Activated naive CD8-positive, alpha-beta T cell treated with anti-CD3 and anti-CD28 coated beads, Interleukin-2, amount 50 U/mL, for 24 hours (primary cell): Measurements from ENCODE around the gene R3HDM1.
"Not testable (repeated sequence)": the region's sequence is repeated elsewhere in the genome, so short reads cannot be mapped to it uniquely, and the experiment has no call there.

Experiments
- ATAC-seq: fragments of 150-1000 bp; cut with Tn5 transposase; one replicate; pipeline ENCODE4 v1.10.0; 2021
- DNase-seq: peaks from one replicate; pipeline ENCODE4 v3.0.0; 2021
- H3K27ac Mint-ChIP-seq: one replicate; pipeline ENCODE4 v1.8.0; 2021; ENCODE audit warnings: mild to moderate bottlenecking, mixed read lengths
- H3K27me3 Mint-ChIP-seq: one replicate; pipeline ENCODE4 v1.8.0; 2021; ENCODE audit warnings: mixed read lengths
- H3K36me3 Mint-ChIP-seq: one replicate; pipeline ENCODE4 v1.8.0; 2021; ENCODE audit warnings: low read depth, mixed read lengths
- H3K4me1 Mint-ChIP-seq: one replicate; pipeline ENCODE4 v1.8.0; 2021; ENCODE audit warnings: mixed read lengths
- H3K4me3 Mint-ChIP-seq: one replicate; pipeline ENCODE4 v1.8.0; 2021; ENCODE audit warnings: mild to moderate bottlenecking, moderate library complexity, mixed read lengths
- H3K9me3 Mint-ChIP-seq: one replicate; pipeline ENCODE4 v1.8.0; 2021; ENCODE audit warnings: mixed read lengths

The R3HDM1 gene

DNA sequence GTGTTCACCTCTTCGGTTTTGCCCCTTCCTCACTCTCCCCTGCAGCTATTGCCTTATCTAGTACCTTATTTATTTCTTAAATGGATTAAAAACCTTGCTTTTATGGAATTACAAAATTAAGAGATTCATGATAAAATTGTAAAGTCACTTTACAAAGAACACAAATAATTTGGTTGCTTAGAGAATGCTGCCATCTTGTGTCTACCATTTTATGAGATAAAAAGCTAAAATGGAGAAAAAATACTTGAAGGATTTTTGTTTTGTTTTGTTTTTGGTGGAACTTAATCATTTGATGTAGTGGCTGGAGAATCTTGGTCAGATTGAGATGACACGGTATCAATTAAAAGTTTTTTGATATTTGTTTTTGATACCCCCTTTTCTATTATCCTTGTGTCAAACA, 69.6 kb downstream of the R3HDM1 start:
- Mint-ChIP-seq H3K4me1 (no peaks in the 10 kb centered on the region), H3K27me3 (no peaks in the 10 kb centered on the region), H3K9me3 (no peaks in the 10 kb centered on the region), H3K27ac (no peak overlapping the region), H3K36me3 (peaks cover 14% of the 10 kb centered on the region), H3K4me3 (no peak overlapping the region)
- DNase-seq = no peak
- ATAC-seq = no peak

DNA sequence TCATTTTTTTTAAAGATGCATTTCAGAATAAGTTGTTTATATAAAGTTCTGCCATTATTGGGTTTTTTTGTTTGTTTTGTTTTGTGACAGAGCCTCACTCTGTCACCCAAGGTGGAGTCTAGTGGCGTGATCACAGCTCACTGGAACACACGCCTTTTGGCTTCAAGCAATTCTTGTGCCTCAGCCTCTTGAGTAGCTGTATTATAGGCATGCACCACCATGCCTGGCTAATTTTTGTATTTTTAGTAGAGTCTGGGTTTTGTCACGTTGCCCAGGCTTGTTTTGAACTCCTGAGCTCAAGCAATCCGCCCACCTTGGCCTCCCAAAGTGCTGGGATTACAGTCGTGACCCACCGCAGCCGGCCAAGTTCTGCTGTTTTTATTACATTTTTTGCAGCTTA, 72.3 kb downstream of the R3HDM1 start:
- no peak for DNase-seq
- Mint-ChIP-seq H3K36me3 (peaks cover 18% of the 10 kb centered on the region), H3K27me3 (no peaks in the 10 kb centered on the region)

DNA sequence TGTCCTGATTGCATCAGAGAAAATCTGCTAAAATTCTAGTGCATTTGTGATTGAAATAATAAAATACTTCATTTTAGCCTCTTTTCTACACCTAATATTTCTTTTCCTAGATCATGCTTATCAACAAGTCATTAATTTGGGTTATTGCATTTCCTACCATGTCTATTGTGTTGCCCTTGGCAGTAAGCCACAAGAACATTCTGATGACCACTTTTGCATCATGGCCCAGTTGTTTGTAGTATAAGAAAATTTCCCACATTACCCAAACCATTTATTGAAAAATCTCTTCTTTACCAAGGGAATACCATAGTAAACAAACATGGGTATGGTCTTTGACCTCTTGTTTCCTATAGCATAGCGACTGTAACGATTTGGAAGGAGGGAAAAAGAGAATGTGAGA, 76.3 kb downstream of the R3HDM1 start:
- no peak overlapping the region for H3K27ac Mint-ChIP-seq

More for the DNA sequence above, 72.3 kb downstream of the R3HDM1 start:
- Mint-ChIP-seq H3K4me3 (no peak overlapping the region), H3K27ac (no peak overlapping the region), H3K9me3 (no peaks in the 10 kb centered on the region), H3K4me1 (no peaks in the 10 kb centered on the region)
- ATAC-seq = no peak

DNA sequence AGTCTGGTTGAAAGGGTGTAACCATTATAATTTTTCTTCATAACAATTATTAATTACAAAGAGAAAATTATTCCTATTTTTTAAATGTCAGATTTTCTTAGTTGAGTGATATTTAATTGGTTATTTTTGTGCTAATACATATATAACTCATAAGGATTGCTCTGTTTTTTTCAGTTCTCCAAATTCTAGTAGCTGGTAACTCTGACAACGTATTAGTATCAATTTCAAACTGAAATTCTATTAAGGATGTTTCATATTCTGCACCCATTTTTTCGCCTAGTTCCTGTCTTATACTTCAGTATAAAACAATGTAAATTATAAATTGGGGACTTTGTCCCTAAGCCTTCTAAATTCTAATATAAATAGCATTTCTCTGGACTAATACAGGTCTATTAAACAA, 81.0 kb downstream of the R3HDM1 start:
- no peaks in the 10 kb centered on the region for H3K4me1 Mint-ChIP-seq
- no peak for DNase-seq
- ATAC-seq = no peak
- peaks cover 8% of the 10 kb centered on the region for H3K36me3 Mint-ChIP-seq
- H3K27me3 Mint-ChIP-seq = no peaks in the 10 kb centered on the region
- H3K4me3 Mint-ChIP-seq = no peak overlapping the region
- no peak overlapping the region for H3K27ac Mint-ChIP-seq
- H3K9me3 Mint-ChIP-seq = no peaks in the 10 kb centered on the region

More for the DNA sequence above, 76.3 kb downstream of the R3HDM1 start:
- Mint-ChIP-seq H3K36me3 (peaks cover 24% of the 10 kb centered on the region), H3K4me1 (no peaks in the 10 kb centered on the region), H3K9me3 (no peaks in the 10 kb centered on the region), H3K27me3 (no peaks in the 10 kb centered on the region), H3K4me3 (no peak overlapping the region)
- ATAC-seq (no peak), DNase-seq (no peak)

DNA sequence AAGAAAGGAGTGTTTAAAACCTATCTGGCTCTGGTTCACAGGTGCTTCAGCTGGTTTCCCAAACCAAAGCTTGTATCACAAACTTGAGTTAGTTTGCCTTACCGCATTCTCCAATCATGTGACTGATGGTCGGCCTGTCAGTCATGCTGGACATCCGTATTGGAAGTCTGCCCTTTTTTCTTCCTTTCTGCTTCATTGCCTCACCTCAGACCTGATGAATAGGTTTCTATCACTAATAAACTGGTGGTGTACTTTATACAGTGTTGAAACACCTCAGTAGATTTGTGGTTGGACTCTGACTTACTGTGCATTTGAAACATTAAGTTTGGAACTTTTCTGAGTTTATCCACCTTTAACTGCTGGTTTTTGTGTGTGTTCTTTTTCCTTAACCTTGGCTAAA, 84.1 kb downstream of the R3HDM1 start:
- ATAC-seq (no peak), DNase-seq (no peak)
- Mint-ChIP-seq H3K9me3 (no peaks in the 10 kb centered on the region), H3K27ac (no peak overlapping the region), H3K27me3 (no peaks in the 10 kb centered on the region), H3K4me3 (no peak overlapping the region), H3K36me3 (peaks cover 3% of the 10 kb centered on the region), H3K4me1 (no peaks in the 10 kb centered on the region)

DNA sequence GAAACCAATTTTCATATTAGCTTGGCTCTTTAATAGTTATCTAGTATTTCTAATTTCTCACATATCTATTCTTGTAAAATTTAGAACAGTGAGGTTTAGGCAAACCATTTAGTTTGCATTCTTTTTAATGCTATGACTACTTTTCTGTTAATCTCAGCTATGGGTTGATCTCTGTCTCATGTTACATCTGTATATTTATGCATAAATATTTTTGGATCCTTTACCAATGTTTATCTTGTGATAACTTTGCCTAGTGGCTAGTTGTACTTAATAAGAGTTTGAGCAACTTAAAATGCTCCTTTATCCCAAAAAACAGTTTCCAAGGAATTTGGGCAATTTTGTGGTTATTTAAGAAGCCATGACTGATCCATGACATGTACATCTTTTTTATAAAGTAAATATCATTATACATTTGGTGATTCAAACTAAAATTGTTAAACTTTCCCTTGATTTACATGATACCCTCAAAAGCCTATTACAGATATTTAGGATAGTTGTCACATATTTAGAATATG, 86.3 kb downstream of the R3HDM1 start:
- DNase-seq (no peak), ATAC-seq (no peak)
- Mint-ChIP-seq H3K27ac (no peak overlapping the region), H3K4me1 (no peaks in the 10 kb centered on the region), H3K27me3 (no peaks in the 10 kb centered on the region), H3K36me3 (peaks cover 11% of the 10 kb centered on the region), H3K4me3 (no peak overlapping the region), H3K9me3 (no peaks in the 10 kb centered on the region)

DNA sequence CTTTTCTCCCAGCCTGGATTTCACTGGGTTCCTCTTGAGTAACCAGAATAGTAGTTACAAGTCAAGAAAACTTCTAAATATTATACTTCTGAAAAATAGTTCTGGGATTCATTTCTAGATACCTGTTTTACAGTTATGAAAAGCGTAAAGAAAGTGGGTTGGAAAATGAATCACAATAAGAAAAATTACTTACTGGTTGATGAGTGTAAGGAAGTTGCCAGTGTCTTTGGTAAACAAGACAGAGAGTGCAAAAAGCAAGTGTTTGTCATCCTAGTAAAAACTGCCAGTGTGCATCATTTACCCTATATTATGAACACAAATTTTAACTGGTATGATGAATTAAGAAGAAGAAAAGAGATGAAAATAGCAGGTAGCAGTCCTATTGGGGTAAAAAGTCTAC, 88.9 kb downstream of the R3HDM1 start:
- Mint-ChIP-seq H3K27ac (no peak overlapping the region), H3K4me1 (no peaks in the 10 kb centered on the region), H3K4me3 (no peak overlapping the region), H3K9me3 (no peaks in the 10 kb centered on the region), H3K36me3 (peaks cover 18% of the 10 kb centered on the region), H3K27me3 (no peaks in the 10 kb centered on the region)
- DNase-seq (no peak), ATAC-seq (no peak)

DNA sequence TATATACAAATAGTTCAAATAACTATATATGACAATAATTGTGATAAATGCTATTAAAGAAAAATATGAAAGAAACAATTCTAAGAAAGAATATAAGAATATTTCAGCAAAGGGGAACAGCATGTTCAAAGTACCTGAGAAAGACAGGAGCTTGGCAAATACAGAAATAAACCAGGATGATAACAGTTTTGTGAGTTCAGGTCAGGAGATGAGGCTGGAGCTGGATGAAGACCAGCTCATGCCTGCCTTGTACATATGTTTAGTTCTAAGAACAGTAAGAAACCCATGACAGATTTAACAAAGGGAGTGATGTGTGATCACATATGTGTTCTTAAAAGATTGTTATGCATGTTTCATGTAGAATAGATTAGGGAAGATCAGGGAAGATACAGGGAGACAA, 98.2 kb downstream of the R3HDM1 start:
- DNase-seq (no peak), ATAC-seq (no peak)
- Mint-ChIP-seq H3K27ac (no peak overlapping the region), H3K4me1 (no peaks in the 10 kb centered on the region), H3K27me3 (no peaks in the 10 kb centered on the region), H3K36me3 (peaks cover 8% of the 10 kb centered on the region), H3K9me3 (no peaks in the 10 kb centered on the region), H3K4me3 (no peak overlapping the region)

DNA sequence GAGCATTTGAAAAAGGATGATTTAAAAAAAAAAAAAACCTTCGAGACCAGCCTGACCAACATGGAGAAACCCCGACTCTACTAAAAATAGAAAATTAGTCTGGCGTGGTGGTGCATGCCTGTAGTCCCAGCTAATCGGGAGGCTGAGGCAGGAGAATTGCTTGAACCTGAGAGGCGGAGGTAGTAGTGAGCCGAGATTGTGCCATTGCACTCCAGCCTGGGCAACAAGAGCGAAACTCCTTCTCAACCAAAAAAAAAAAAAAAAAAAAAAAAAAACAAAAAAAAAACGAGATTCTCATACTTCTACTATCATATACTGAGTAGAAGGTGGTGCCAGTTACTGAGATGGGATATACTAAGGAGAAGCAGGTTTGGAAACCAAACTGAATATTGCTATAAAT, 98.8 kb downstream of the R3HDM1 start:
- H3K4me1 Mint-ChIP-seq, H3K27ac Mint-ChIP-seq, H3K27me3 Mint-ChIP-seq, DNase-seq, ATAC-seq, H3K36me3 Mint-ChIP-seq, H3K9me3 Mint-ChIP-seq, H3K4me3 Mint-ChIP-seq: not testable (repeated sequence)

DNA sequence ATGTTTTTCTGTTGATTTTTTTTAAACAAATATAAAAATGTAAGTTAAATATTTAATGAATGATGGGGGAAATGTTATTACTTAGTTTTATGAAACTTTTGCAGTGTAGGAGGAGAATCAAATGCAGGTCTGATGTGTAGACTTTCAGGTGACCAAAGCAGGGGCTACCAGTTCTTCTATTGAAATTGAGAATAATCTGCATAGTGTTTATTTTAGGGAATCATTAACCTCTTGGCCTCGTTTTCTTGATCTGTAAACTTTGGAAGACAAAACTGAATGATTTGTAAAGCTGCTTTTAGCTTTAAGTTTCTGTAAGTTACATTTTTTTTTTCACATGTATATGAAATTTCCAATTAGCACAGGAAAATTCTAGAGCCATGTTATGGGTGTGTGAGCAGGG, 99.2 kb downstream of the R3HDM1 start:
- Mint-ChIP-seq H3K9me3 (no peaks in the 10 kb centered on the region), H3K27ac (no peak overlapping the region), H3K27me3 (no peaks in the 10 kb centered on the region), H3K4me1 (no peaks in the 10 kb centered on the region), H3K4me3 (no peak overlapping the region), H3K36me3 (peaks cover 3% of the 10 kb centered on the region)
- DNase-seq (no peak), ATAC-seq (no peak)

DNA sequence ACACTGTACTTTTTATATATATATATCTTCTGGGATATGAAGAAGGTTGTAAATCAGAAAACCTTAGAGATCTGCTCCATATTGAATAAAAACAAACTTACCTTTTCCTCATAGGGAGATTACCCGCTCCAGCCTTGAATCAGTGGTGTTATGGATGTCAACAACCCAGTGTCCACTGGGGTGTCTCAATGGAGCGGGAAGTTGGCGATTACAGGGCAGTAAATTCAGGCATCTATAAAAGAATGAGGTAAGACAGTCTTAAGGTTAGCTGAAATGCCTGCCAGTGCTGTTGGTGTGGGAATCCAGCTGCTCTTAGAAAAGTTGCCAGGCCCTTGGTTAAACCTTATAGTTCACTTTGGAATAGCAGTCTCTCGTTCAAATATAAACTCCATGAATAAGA, 102.3 kb downstream of the R3HDM1 start:
- peaks cover 11% of the 10 kb centered on the region for H3K4me1 Mint-ChIP-seq
- H3K9me3 Mint-ChIP-seq = no peaks in the 10 kb centered on the region
- ATAC-seq (no peak), DNase-seq (no peak)
- H3K36me3 Mint-ChIP-seq = peaks cover 23% of the 10 kb centered on the region
- no peak overlapping the region for H3K27ac Mint-ChIP-seq
- H3K27me3 Mint-ChIP-seq = no peaks in the 10 kb centered on the region
- no peak overlapping the region for H3K4me3 Mint-ChIP-seq

DNA sequence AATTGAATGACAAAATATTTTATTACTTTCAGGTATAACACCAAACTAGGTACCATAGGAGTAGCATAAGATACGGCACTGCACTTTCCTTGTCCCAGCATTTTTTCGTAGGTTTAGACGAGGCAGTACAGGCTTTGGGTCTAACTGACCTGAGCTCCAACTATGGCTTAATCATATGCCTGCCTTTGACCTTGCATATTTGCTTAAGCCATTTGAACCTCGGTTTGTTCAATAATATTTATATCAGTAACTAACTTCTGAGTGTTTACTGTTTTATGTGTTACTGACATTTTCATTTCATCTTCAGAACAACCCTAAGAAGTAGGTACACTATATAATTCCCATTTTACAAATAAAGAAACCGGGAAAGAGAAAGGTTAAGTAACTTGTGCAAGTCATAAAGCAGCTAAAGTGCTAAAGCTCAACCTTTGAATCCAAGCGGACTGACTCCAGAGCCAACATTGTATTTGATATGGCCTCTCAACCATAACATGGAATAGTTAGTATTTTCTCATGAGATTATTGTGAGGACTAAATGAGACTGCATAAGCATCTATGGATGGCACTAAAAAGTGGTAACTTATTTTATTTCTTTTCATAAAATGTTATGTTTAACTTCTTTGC, 104.0 kb downstream of the R3HDM1 start:
- ATAC-seq = no peak

DNA sequence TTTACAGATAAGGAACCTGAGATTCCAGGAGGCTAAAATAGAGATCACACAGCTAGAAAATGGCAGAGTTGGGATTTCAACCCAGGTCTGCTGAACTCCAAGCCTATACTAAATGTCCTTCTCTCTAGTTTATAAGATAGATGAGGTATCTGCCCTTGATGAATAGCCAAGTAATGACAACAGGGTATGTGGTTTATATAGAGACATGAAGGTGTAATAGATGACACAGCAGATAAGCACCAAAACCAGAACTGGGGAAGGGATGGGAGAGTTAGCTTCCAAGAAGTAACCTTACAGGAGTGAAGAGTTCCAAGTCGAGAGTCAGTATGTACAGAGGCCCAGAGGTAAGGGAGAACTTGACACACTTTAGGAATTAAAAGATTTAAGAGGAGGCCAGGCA, 105.7 kb downstream of the R3HDM1 start:
- no peak for DNase-seq
- Mint-ChIP-seq H3K27me3 (no peaks in the 10 kb centered on the region), H3K4me3 (no peak overlapping the region), H3K36me3 (peaks cover 31% of the 10 kb centered on the region), H3K4me1 (peaks cover 11% of the 10 kb centered on the region), H3K27ac (peak overlapping the region; percentile 40), H3K9me3 (no peaks in the 10 kb centered on the region)
- ATAC-seq = no peak

More for the DNA sequence above, 104.0 kb downstream of the R3HDM1 start:
- no peak overlapping the region for H3K4me3 Mint-ChIP-seq
- peaks cover 11% of the 10 kb centered on the region for H3K4me1 Mint-ChIP-seq
- H3K9me3 Mint-ChIP-seq = no peaks in the 10 kb centered on the region
- no peak for DNase-seq
- H3K27me3 Mint-ChIP-seq = no peaks in the 10 kb centered on the region
- H3K27ac Mint-ChIP-seq = no peak overlapping the region
- peaks cover 29% of the 10 kb centered on the region for H3K36me3 Mint-ChIP-seq

DNA sequence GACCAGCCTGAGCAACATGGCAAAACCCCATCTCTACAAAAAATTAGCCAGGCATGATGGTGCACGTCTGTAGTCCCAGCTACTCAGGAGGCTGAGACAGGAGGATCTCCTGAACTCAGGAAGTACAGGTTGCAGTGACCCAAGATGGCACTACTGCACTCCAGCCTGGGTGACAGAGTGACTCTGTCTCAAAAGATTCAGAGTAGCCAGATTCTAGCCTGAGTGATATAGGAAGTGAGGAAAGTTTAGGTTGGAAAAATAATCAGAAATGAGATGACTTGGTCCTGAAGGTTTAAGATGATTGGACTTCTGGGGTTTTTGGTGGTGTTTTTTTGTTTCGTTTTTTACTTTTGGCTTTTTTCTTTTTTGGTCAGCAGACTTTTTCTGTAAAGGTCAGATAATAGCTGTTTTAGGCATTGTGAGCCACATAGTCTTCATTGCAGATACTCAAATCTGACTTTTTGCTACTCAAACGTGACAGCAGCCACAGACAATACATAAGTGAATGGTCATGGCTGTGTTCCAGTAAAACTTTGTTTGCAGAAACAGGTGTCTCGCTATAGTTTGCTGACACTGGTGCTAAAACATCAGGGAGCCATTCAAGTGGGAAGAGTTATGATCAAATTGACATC, 106.3 kb downstream of the R3HDM1 start:
- Mint-ChIP-seq H3K4me3 (no peak overlapping the region), H3K4me1 (peaks cover 11% of the 10 kb centered on the region), H3K9me3 (no peaks in the 10 kb centered on the region), H3K36me3 (peaks cover 31% of the 10 kb centered on the region), H3K27me3 (no peaks in the 10 kb centered on the region), H3K27ac (peak overlapping the region; percentile 40)
- DNase-seq (no peak), ATAC-seq (peak; percentile 68)

DNA sequence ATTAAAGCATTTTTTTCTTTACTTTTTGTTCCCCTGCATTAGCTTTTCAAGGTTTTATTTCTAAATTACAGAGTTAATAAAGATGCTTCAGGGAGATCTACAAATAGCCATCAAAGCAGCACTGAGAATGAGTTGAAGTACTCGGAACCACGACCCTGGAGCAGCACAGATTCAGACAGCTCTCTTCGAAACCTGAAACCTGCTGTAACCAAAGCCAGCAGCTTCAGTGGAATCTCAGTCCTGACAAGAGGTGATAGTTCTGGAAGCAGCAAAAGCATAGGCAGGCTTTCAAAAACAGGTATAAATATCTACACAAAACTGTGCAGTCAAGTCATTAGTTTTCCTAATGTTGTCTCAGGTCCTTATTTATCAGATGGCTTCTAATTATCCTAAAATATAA, 107.5 kb downstream of the R3HDM1 start:
- ATAC-seq (no peak), DNase-seq (no peak)
- Mint-ChIP-seq H3K27me3 (no peaks in the 10 kb centered on the region), H3K9me3 (no peaks in the 10 kb centered on the region), H3K36me3 (peaks cover 33% of the 10 kb centered on the region), H3K4me1 (peaks cover 11% of the 10 kb centered on the region), H3K27ac (no peak overlapping the region), H3K4me3 (no peak overlapping the region)
